ENCODE measurements around the gene KNSTRN.
A peak's percentile ranks its signal among the peaks of the same experiment; 100 is the strongest.

Gene KNSTRN

DNA sequence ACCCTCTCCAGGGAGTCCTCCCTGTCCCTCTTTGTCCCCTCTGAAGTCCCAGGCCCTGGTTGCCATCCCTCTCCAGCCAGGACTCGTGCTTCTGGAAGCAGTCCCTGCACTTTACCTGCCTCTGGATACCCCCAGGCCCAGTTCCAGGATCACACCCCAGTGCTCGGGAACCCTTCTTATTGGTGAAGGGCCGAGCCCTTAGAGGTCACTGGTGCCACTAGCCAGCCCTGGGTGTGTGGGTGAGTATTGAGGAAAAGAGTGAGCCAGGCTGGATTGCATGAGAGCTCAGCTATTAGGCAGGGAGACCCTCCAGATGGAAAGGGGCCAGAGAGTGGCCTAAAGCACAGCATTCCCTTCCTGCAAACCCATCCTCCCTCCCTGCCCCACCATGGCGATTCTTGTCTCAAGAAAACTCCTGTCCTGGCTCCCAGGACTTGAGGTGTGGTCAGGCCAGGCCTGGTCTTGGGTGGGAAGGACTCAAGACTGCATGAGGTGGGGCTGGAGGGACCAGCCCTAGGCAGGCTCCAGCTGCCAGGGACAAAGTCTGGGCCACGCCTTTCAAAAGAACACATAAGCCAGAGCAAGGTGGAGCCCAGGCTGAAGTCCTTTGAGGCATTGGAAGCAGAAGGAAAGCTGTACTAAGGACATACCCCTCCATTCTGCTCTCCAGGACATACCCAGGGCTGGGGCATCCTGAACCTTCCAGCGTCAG, 36.5 kb upstream of the KNSTRN start:
- no peak for DNase-seq

DNA sequence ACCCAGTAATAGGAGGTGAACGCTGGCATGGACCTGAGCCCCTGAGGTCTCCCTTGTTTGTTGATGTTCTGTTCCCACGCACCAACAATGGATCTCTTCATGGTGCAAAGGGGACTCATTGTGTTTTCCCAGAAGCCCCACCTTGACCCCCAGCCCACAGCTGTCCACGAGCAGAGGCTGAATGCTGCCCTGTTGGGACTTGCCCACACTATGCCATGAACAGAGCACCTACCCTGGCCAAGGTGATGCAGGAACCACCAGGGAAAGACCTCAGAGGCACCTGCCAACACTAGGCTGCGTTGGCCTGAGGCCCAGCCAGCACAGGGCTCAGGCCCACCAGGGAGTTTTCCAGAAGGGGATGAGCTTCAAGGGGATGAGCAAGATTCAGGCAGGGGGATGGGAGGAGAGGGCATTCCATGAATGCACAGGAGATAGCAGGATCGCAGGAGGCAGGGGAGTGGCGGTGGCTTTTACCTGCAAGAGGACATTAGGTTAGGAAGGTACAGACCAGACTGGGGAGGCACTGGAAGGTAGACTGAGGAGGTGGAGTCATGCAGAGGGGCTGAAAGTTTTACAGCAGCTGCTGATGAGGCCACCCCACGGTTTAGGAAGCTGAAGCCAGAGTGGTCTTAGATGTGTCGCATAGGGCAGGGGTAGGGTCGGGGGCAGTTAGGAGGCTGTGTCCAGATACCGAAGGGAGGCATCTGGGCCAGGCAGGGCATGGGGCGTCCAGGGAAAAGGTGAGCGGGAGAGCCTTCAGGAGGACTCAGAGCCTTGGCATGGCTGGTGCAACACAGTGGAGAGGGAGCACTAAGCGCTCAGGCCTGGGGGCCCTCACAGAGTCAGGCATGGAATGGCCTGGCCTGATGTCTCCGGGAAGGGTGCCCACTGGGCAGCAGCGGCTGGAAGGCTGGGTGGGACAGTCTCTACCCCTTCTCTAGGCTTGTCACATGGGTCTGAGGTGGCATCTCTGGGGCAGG, 35.7 kb upstream of the KNSTRN start:
- DNase-seq: no peak

- DNase-seq: no peak
Measured at GRCh38 chr15:40347559-40348473, 34.7 kb upstream of the KNSTRN start.

GRCh38 chr15:40348474-40348870, 34.0 kb upstream of the KNSTRN start:
- no peak for DNase-seq

DNA sequence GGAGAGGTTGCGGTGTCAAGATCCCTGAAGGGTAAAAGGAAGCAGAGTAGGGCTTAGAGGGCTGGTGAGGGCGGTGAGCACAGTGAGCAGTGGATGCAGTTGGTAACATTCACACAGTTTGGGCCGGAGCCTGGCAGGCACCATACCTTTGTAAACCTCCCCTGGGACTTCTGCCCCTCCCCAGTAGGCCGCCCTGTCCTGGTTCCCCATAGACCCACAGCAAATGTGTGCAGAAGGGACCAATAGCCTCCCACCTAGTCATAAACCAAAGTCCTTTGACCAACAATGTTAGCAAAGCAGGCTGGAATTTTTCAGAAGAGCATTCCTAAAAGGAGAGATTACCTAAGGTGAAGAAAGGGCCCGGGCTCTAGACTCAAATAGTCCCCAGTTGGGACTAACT, 33.4 kb upstream of the KNSTRN start:
- no peak for DNase-seq

DNA sequence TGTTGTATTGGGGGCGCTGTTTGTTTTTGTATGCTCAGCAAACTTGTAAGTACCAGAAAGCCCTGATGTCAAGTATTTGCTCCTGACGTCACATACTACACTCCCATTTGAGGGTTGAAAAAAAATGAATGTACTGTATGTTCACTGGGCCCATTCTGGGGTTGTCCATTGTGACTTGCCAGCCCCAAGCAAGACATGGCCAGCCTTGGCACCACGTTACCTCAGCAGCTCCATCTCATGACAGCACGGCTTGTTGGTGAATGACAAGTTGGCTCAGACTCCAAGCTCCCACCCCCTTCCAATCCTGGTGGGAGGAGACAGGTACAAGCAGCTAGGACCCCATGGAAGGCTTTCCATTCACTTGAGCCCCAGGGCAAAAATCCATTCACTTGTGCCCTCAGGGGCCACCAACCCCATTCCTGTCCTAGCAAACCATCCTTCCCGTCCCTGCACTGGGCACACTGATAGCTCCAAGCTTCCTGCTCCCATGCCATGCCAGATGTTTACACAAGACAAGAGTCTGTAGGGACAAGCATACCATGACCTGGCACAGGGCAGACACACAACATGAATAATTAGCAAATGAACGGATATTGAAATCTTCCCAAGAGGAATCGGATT, 30.1 kb upstream of the KNSTRN start:
- no peak for DNase-seq

DNA sequence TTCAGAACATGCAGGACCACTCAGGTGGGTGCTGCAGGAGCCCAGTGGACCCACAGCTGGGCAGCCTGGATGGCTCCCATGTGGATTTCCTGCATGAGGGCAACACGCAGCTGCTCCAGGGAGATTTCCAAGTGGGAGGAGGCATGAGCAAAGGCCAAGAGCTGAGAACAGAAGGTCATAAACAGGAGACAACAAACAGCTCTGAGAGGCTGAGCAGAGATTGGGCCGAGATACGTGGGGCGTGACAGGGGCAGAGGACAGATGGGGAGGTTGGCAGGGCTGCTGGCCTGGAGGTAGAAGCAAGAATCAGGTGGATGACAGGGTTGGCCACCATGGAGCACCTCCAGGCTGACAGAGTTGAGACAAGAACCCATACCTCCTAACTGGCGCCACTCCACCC, 28.8 kb upstream of the KNSTRN start:
- DNase-seq: no peak

DNA sequence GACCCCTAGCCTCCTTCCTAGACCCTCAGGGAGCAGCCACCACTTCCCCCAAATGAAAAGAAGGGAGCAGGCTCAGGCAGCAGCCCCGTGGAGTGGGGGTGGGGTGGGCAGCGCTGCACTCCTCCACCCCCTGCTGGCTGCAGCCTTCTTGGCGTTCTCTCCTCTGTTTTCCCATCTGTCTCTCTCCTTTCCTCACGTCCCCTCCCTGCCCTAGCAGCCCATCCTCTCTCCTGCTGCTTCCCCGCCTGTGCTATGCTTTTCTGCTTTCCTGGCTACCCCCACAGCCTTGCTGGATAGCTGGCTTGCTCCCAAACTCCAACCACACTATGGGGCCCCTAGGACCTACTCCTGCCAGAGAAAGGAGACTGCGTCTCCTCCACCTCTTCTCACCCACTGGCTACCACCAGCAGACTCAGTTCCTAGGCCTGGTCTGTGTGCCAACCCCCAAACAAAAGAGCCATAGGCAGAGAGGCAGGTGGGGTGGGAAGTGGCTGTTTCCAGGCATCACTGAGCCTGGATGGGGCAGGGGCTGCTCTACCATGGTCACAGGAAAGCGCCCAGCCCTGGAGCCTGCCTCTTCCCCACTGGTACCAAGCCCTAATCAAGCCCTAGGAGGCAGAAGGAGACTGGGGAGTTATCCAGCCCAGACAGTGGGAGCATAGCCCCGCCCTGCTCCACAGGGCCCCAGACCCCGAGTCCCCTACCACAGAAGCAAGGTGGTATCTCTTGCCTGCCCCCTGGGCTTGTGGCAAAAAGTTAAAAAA, 27.9 kb upstream of the KNSTRN start:
- DNase-seq: no peak

DNA sequence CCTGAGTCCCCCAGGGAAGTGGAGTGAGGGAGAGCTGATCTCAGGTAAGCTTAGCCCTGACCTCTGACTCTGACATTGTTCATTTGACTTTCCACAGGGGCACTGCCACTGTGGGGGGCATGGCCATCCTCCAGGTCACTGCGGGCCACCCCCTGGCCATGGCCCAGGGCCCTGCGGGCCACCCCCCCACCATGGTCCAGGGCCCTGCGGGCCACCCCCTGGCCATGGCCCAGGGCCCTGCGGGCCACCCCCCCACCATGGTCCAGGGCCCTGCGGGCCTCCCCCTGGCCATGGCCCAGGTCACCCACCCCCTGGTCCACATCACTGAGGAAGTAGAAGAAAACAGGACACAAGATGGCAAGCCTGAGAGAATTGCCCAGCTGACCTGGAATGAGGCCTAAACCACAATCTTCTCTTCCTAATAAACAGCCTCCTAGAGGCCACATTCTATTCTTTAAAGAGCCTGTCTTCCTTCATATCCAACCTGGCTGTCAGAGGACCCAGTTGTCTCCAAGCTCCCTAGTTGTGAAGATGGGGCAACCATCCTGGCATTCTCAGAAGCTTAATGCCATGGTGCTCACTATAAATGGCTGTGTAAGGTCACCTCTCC, 26.4 kb upstream of the KNSTRN start:
- no peak for DNase-seq

DNA sequence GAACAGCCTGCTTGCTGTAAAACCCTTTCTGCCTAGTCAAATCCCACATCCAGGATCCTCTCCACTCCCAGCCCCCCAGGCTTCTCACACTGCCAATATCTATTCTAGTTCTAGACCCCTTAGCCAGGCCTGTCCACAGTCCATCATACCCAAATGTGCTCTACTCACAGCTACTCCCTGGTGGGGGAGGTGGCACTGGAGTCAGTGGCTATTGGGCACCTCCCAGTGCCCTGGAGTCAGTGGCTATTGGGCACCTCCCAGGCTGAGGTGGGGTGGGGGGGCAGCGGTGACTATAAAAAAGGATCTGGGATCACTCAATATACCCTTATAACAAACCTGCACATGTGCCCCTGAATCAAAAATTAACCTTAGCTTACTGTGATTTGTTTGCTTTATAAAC, 25.3 kb upstream of the KNSTRN start:
- DNase-seq: no peak

DNA sequence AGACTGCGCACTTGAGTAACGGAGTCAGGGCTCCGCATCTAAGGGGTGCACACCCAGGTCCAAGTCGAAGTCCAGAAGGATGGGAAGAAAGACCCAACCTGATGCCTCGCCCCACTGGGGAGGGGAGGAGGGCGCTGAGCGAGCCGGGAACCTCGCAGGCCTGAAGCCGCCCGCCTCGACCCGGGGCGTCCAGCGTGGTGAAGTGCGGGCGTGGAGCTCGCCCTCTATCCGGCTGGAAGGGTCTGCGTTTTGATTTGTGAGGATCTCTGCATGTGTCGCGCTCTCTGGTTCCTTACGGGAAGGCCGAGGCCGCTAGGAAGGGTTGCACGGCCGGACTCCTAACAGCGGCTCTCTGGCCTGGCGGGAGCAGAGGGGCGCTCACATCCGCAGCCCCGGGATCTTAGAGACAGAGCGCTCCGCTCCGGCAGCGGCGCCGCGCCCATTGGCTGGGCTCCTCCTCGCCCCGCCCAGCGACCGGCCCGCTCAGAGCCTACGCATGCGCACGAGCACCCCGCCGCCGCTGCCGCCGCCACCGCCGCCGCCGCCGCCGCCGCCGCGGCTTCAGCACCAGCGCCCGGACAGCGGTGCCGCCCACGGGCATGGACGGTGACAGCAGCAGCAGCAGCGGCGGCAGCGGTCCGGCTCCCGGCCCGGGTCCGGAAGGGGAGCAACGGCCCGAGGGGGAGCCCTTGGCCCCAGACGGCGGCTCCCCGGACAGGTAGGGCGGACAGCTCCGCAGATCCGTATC, 24.6 kb upstream of the KNSTRN start, which contains the start of gene DISP2:
TSS of gene DISP2 (plus strand) at position 497 of the 748 bp plus-strand sequence. CDS start at position 600, 103 bp downstream.
- peak; percentile 95 for DNase-seq

- DNase-seq: no peak
Measured at GRCh38 chr15:40358471-40359353, 23.8 kb upstream of the KNSTRN start.

DNA sequence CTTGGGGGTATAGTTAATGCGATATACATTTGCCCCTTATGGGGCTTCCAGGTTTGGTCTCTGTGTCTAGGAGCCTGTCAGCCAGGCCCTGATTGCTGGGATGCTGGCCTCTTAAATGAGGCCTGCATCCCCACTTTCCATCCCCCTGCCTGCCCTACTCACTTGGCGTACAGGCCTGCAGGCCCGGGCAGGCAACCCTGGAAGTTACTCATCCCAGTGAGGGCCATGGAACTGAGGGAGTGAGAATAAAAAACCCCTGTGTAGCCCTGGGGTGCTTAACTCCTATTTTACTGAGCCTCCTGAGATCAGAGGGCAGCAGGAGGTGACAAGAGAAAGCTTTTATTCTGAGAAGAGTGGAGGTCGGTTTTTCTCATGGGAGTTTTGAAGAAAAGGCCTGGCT, 22.5 kb upstream of the KNSTRN start:
- no peak for DNase-seq

- DNase-seq: no peak
Measured at GRCh38 chr15:40361640-40362039, 20.9 kb upstream of the KNSTRN start.

DNA sequence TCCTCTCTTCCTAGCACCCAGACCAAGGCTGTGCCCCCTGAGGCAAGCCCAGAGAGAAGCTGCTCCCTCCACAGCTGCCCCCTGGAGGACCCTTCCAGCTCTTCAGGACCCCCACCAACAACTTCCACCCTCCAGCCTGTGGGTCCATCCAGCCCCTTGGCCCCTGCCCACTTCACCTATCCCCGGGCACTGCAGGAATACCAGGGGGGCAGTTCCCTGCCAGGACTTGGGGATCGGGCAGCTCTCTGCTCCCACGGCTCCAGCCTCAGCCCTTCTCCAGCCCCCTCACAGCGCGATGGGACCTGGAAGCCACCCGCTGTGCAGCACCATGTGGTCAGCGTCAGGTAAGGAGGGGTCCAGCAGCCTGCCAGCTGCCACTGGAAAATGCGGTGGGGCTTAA, 18.9 kb upstream of the KNSTRN start:
- no peak for DNase-seq

- DNase-seq: no peak
Measured at GRCh38 chr15:40364251-40364650, 18.3 kb upstream of the KNSTRN start.

DNA sequence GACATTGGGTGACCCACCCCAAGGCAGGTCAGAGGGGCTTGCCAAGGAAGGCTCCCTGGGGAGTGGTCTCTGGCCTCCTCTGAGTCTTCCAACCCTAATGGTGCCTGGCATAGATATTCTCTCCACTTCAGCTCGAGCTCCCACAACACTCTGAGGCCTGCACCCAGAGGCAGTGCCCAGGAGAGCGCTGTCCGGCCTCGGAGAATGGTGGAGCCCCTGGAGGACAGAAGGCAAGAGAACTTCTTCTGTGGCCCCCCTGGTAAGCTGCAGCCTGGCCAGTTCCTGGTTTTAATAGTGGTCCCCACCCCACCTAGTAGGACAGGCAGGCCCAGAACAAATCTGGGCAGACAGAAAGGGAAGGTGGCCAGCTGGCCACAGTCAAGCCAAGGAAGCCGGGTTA, 17.5 kb upstream of the KNSTRN start:
- DNase-seq: no peak

DNA sequence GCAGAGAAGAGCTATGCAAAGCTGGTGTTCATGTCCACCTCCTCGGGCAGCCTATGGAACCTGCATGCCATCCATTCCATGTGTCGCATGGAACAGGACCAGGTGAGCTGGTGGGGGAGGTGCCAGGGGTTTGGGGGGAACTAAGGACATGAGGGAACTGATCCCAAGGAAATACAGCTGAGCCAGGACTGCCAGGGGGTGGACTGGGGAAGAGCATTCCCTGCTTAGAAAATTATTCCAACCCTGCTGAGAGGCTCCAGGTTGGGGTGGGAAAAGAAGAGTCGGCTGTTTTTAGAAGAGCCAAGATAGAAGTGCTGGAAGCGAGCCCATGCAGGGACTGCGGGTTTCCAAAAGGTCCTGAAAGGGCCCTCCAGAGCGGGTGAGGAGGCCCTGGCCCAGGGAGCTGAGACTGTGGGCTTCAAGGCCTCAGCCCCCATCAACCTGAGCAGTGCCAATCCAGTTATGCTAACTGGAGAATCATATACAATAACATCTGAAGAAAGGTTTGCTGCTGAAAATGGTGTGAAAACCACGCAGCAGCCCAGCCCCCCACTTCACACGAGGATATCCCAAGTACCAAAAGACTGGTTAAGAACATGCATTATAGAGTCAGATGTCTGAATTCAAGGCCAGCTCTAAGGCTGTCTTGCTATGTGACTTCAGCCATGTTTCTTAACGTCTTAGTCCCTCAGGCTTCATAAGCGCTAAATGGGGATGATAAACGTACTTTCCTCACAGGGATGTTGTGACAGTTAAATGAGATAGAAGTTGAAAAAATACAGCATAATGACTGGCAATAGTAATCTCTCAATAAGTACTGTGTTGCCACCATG, 16.7 kb upstream of the KNSTRN start:
- no peak for DNase-seq
